ENCODE measurements around the gene SSBP2.

Gene SSBP2

GRCh38 chr5:81768935-81769452 is 18.1 kb upstream of the SSBP2 start:
- no peak overlapping the region for H3K4me3 ChIP-seq (replicated peaks in 1 of 2; ENCODE audit: low read depth in 2 of 2, low read length in 2 of 2)
- DNase-seq (ENCODE audit: low read depth in 2 of 2): peak; percentile 83 to 96
- TF ChIP-seq CTCF (IDR thresholded peaks at IDR 0.05; ENCODE audit: low read depth, low read length): no peak

DNA sequence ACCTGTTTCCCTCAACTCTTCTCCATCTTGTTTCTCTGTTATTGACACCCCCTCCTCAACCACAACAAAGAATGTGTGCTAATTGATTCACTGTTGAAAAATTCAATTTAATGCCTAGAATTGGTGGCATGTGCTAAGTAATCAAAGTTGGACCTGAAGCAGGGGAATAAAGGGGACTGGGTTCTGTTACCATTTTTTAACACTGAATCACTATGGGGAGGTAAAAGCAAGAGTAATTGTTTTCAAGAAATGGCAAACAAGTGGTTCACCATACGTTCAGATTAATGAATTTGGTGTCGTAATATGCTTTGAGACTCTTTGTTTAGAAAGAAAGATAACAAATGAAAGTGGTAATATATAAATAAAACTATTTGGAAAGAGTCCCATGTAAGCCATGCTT is 17.0 kb upstream of the SSBP2 start:
- no peak overlapping the region for H3K4me3 ChIP-seq (replicated peaks in 1 of 2; ENCODE audit: low read depth in 2 of 2, low read length in 2 of 2)
- no peak for TF ChIP-seq CTCF (IDR thresholded peaks at IDR 0.05; ENCODE audit: low read depth, low read length)
- DNase-seq (ENCODE audit: low read depth in 2 of 2): peak; percentile 34 to 44

DNA sequence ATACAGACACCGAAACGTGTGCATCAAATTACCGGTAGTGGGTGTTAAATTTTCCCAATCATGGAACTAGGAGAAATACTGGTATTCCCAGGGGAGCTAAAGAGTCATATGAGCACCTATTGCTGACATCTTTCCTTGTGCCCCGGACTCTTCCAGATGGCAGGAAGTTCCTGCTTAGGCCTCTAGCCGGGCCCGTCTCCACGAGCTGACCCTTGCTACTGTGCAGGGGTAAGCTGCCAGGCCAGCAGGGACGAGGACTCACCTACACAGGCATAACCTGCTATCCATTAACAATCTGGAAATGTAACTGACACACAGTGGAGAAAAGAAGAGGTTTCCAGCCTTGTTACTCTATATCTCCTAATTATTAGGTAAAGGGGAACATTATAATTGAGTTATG is 16.2 kb upstream of the SSBP2 start:
- DNase-seq (ENCODE audit: low read depth in 2 of 2): no peak
- no peak overlapping the region for H3K4me3 ChIP-seq (replicated peaks in 1 of 2; ENCODE audit: low read depth in 2 of 2, low read length in 2 of 2)
- TF ChIP-seq CTCF (IDR thresholded peaks at IDR 0.05; ENCODE audit: low read depth, low read length): no peak

DNA sequence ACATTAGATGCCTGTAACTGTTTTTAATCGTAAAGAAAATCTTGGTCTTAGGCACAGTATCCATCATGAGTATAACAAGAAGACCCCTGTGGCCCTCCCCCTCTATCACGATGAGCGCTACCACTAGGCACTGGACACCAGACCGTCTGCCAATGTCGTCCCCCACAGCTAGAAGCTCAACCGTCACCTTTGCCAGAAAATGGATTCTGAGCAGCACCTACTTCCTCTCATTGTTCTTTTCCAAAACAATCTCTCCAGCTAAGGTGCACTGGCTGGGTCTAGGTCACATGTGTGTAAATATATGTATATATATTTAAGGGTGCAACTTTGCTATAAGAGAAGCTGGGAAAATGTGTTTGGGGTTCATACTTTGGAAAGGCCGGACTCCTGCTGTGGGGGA is 15.7 kb upstream of the SSBP2 start:
- no peak overlapping the region for H3K4me3 ChIP-seq (replicated peaks in 1 of 2; ENCODE audit: low read depth in 2 of 2, low read length in 2 of 2)
- no peak for TF ChIP-seq CTCF (IDR thresholded peaks at IDR 0.05; ENCODE audit: low read depth, low read length)
- DNase-seq (ENCODE audit: low read depth in 2 of 2): no peak

- no peak for TF ChIP-seq CTCF (IDR thresholded peaks at IDR 0.05; ENCODE audit: low read depth, low read length)
- DNase-seq (ENCODE audit: low read depth in 2 of 2): no peak
- no peak overlapping the region for H3K4me3 ChIP-seq (replicated peaks in 1 of 2; ENCODE audit: low read depth in 2 of 2, low read length in 2 of 2)
These were observed 12.5 kb upstream of the SSBP2 start for GRCh38 chr5:81763294-81763928.

GRCh38 chr5:81762853-81763252 is 12.0 kb upstream of the SSBP2 start:
- no peak for TF ChIP-seq CTCF (IDR thresholded peaks at IDR 0.05; ENCODE audit: low read depth, low read length)
- DNase-seq (ENCODE audit: low read depth in 2 of 2): no peak
- no peak overlapping the region for H3K4me3 ChIP-seq (replicated peaks in 1 of 2; ENCODE audit: low read depth in 2 of 2, low read length in 2 of 2)

DNA sequence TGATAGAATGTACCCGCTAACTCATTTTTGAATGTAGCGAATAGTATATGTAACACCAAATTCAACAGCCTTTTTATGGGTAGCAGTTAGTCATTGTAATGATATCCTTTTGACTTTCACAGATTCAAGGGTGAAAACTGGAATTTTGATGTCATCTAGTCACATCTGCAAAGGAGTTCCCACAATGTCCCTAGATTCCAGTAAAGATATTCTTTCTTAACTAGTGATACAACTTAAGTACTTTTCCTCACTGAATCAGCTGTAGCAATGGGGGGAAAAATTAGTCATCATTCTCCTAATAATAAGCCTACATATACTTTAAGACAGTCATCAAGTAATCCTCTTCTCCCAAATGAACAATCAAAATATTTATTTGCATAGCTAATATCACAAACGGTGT is 11.5 kb upstream of the SSBP2 start:
- no peak overlapping the region for H3K4me3 ChIP-seq (replicated peaks in 1 of 2; ENCODE audit: low read depth in 2 of 2, low read length in 2 of 2)
- DNase-seq (ENCODE audit: low read depth in 2 of 2): peak in 1 of 2 donors; percentile 33
- no peak for TF ChIP-seq CTCF (IDR thresholded peaks at IDR 0.05; ENCODE audit: low read depth, low read length)

All from cardiac fibroblast (primary cell).